Adrenal gland (tissue), 12 donors: ENCODE results near the gene STXBP4. TPM values are rescaled to one million over a fixed set of nuclear protein-coding genes. Genes with fewer than 3 reads are reported as not detected.

ENCODE experiments used
- DNase-seq, 7 donors: peaks; one replicate each; pipeline ENCODE4 v3.0.0-alpha.2; 2019 to 2020
- H3K27ac ChIP-seq, 5 donors: fragments of 200-600 bp; sonication (generic) in 4 of 5; 1 replicate in 3 of 5; 2 replicates in 2 of 5; pipeline versions ENCODE4 v1.5.1 to v1.8.0; 2016 to 2020; ENCODE audit warnings: mild to moderate bottlenecking in 1 of 5
- H3K27me3 ChIP-seq: fragments of 200-600 bp; 2 replicates; pipeline ENCODE4 v1.8.0; 2021
- H3K36me3 ChIP-seq, 2 donors: fragments of 200-600 bp; replicated peaks in 1 of 2; 1 replicate in 1 of 2; 2 replicates in 1 of 2; pipeline versions ENCODE4 v1.5.1 to v1.8.0; 2018 to 2022
- H3K4me1 ChIP-seq, 2 donors: fragments of 200-600 bp; replicated peaks in 1 of 2; 1 replicate in 1 of 2; 2 replicates in 1 of 2; pipeline versions ENCODE4 v1.5.1 to v1.8.0; 2018 to 2021
- H3K4me3 ChIP-seq, 4 donors: fragments of 200-600 bp; sonication (generic) in 3 of 4; one replicate each; pipeline ENCODE4 v1.5.1; 2016 to 2018
- H3K9me3 ChIP-seq, 3 donors: fragments of 200-600 bp; sonication (generic) in 1 of 3; replicated peaks in 1 of 3; 1 replicate in 2 of 3; 2 replicates in 1 of 3; pipeline versions ENCODE4 v1.5.1 to v1.8.0; 2016 to 2021
- POLR2A ChIP-seq, 2 donors: fragments of 450-650 bp; IDR thresholded peaks; one replicate each; pipeline ENCODE4 v1.6.1; 2017; ENCODE audit warnings: antibody characterized with exemption in 2 of 2, mild to moderate bottlenecking in 2 of 2, moderate library complexity in 1 of 2
- WGBS, 4 donors: extraction: QIAGEN DNeasy Blood & Tissue Kit in 2 of 4; methylation state at CpG; one replicate each; pipeline versions ENCODE4 v1.1.5 to v1.1.7; 2013 to 2017; 5-methylcytosine and 5-hydroxymethylcytosine counted together
- intact Hi-C, 2 donors: fragments of 100-400 bp; cut with DNase I; formaldehyde crosslinking; loops; one replicate each; pipeline versions ENCODE4 v1.14.1 to v1.15.0; 2022 to 2023
- polyA plus RNA-seq, 3 donors: library from polyadenylated mRNA; stranded (reverse); fragments of 200-250 nt in 2 of 3; fragments of 350-450 nt in 1 of 3; fragmentation: Illumina TruSeq in 1 of 3; extraction: RNeasy Lipid Tissue Mini Kit (QIAGEN cat#74804) in 1 of 3; gene quantifications; one replicate each; pipeline ENCODE4 v1.2.3, GENCODE V29; 2013 to 2014
- total RNA-seq, 9 donors: library from RNA; depleted of rRNA in 4 of 9; stranded (reverse); fragments of >200 nt in 4 of 9; fragments of 120-200 nt in 1 of 9; fragmentation: NEBNext Ultra II Directional in 1 of 9; extraction: Animal tissue kit (Norgen Biotek cat#: 25700) in 1 of 9; gene quantifications; one replicate each; pipeline versions ENCODE4 v1.1.0 to v1.2.4, GENCODE V29; 2013 to 2023
- TF ChIP-seq, protein P1 (sequence below), 6 experiments: fragments of 450-650 bp in 4 of 6; fragments of 200-600 bp in 2 of 6; sonication (generic) in 1 of 6; IDR thresholded peaks; 1 replicate in 5 of 6; 2 replicates in 1 of 6; pipeline versions ENCODE4 v1.5.1 to v1.8.0; 2016 to 2021; ENCODE audit warnings: antibody characterized with exemption in 6 of 6, mild to moderate bottlenecking in 2 of 6, moderate library complexity in 1 of 6
- donor health status: healthy with polysubstance abuse.
- donor health status: Bipolar disorder and iron deficiency.
- donor health status: DM: yes; HTN: yes; CAD: no.
- donor health status: DM: no; HTN: no; CAD: no.
- donor health status: DM: no; HTN: no; CAD: no.
- donor health status: DM: yes; HTN: yes; CAD: no.

Gene STXBP4
- total and polyA plus RNA-seq, 12 donors, result 0.81 to 50.7 (median 11.6) TPM

DNA sequence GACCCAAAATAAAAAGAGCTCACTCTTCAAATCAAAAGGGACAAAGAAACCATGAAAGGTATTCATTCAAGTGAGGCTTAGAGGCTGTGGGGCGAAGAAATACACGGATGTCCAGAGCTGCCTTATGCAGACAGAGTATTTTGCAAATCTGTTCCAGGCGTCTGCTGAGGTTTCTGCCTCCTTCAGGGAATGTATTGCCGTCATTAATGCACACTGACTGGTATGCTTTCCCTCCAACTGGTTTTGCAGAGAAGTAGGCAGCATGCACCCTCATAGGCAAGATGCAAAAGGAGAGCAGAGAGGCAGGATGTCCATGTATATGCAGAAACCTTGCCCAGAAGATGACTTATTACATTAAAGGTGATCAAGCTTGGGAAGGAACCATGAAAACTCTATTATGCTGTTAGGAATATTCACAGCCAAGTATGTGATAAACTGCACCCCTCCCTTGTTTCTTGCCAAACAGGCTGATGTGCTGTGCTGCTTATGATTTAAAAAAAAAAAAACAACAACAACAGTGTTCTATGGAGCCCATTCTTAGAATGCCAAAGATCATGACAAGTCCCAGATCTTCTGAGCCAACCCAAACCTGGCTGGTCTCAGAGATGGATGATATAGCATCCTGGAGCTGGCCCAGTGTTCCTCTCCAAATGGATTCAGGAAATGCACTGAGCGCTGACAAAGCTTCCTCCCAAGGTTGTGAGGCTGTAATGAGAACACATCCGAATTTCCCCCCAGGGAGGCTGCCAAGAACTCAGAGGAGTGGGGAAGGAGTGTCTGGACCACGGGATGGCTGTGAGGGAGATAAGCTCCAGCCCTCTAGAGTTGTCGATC lies 218.6 kb downstream of the STXBP4 start:
- H3K27ac ChIP-seq, result no peak overlapping the region
- no peaks in the 10 kb centered on the region for H3K9me3 ChIP-seq
- no peaks in the 10 kb centered on the region for H3K36me3 ChIP-seq
- no peaks in the 10 kb centered on the region for H3K4me1 ChIP-seq
- TF ChIP-seq, protein P1, sequence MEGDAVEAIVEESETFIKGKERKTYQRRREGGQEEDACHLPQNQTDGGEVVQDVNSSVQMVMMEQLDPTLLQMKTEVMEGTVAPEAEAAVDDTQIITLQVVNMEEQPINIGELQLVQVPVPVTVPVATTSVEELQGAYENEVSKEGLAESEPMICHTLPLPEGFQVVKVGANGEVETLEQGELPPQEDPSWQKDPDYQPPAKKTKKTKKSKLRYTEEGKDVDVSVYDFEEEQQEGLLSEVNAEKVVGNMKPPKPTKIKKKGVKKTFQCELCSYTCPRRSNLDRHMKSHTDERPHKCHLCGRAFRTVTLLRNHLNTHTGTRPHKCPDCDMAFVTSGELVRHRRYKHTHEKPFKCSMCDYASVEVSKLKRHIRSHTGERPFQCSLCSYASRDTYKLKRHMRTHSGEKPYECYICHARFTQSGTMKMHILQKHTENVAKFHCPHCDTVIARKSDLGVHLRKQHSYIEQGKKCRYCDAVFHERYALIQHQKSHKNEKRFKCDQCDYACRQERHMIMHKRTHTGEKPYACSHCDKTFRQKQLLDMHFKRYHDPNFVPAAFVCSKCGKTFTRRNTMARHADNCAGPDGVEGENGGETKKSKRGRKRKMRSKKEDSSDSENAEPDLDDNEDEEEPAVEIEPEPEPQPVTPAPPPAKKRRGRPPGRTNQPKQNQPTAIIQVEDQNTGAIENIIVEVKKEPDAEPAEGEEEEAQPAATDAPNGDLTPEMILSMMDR (IDR thresholded peaks at IDR 0.05), result no peak
- no peak for TF ChIP-seq POLR2A (IDR thresholded peaks at IDR 0.05)
- H3K4me3 ChIP-seq, result no peak overlapping the region
- intact Hi-C loops, result no loop called here
- WGBS, 4 donors, result 59 to 65% (median 64%) methylated on average over 8 of the region's 8 CpGs
- H3K27me3 ChIP-seq, result no peaks in the 10 kb centered on the region
- no peak for DNase-seq

DNA sequence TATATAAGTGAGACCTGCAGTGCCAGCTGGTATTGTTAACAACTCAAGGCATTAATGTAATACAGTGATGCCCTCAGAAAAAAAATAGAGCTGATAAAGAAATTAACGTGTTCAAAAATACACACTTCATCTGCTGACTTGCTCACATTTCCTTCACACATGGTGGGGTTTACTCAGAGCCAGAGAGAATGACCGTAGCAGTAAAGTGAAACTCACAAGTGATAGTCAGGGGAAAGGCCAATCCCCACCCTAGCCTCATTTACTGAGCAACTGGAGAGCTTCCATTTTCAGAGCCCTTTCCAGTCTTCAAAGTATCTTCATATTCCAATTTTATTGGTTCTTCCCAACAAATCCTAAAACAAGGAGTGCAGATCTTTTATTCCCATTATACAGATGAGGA lies 222.2 kb downstream of the STXBP4 start:
- no peak for TF ChIP-seq POLR2A (IDR thresholded peaks at IDR 0.05)
- TF ChIP-seq, protein P1 (IDR thresholded peaks at IDR 0.05), result no peak
- no peaks in the 10 kb centered on the region for H3K27me3 ChIP-seq
- 67 to 81% (median 74%) methylated on average over 2 of the region's 2 CpGs for WGBS, 4 donors
- no peak overlapping the region for H3K27ac ChIP-seq
- intact Hi-C loops, result no loop called here
- H3K4me3 ChIP-seq, result no peak overlapping the region
- H3K36me3 ChIP-seq, result no peaks in the 10 kb centered on the region
- H3K9me3 ChIP-seq, result no peaks in the 10 kb centered on the region
- DNase-seq, result no peak
- H3K4me1 ChIP-seq, result no peaks in the 10 kb centered on the region

- no peak for DNase-seq
- intact Hi-C loops, result no loop called here
- H3K4me3 ChIP-seq, result no peak overlapping the region
- WGBS, 4 donors, result 60 to 83% (median 76%) methylated on average over 2 of the region's 2 CpGs
- H3K27ac ChIP-seq, result no peak overlapping the region
- no peaks in the 10 kb centered on the region for H3K27me3 ChIP-seq
- H3K9me3 ChIP-seq, result no peaks in the 10 kb centered on the region
- no peaks in the 10 kb centered on the region for H3K36me3 ChIP-seq
- TF ChIP-seq, protein P1 (IDR thresholded peaks at IDR 0.05), result no peak
- TF ChIP-seq POLR2A (IDR thresholded peaks at IDR 0.05), result no peak
- no peaks in the 10 kb centered on the region for H3K4me1 ChIP-seq
Observed at GRCh38 chr17:55198690-55199370, 230.3 kb downstream of the STXBP4 start.

DNA sequence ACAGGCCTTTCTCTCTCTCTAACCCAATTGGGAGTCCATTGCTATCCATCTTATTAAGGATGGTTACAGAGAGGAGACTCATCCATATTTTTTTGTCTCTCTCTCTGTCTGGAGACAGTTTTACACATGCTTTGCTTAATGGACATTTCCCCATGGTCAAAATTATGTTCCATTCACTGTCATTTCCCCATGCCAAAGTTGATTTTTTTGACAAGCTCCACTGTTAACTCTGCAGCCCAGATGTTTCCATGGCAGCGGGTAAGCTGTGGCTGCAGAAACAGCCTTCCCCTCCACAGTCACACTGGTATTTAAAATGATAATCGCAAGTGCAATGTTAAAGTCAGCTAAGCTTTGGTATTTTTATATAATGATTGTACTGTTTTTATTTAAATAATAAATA lies 232.3 kb downstream of the STXBP4 start:
- TF ChIP-seq, protein P1 (IDR thresholded peaks at IDR 0.05), result no peak
- TF ChIP-seq POLR2A (IDR thresholded peaks at IDR 0.05), result no peak
- H3K4me3 ChIP-seq, result no peak overlapping the region

More for the DNA sequence above, 232.3 kb downstream of the STXBP4 start:
- H3K36me3 ChIP-seq, result no peaks in the 10 kb centered on the region
- H3K27ac ChIP-seq, result no peak overlapping the region
- no peak for DNase-seq
- H3K9me3 ChIP-seq, result peaks cover 0 to 4% (median 0%) of the 10 kb centered on the region in 3 donors
- H3K27me3 ChIP-seq, result no peaks in the 10 kb centered on the region
- WGBS, 4 donors, result 61 to 75% (median 65%) methylated on average over 2 of the region's 2 CpGs
- intact Hi-C loops, result no loop called here
- no peaks in the 10 kb centered on the region for H3K4me1 ChIP-seq
